NCI-H226 (cell line): ENCODE data around the gene PRR29.
A peak's percentile ranks its signal among the peaks of the same experiment; 100 is the strongest.

Experiments
- DNase-seq: peaks from one replicate; pipeline ENCODE4 v3.0.0-alpha.2; 2015

The PRR29 gene

DNA sequence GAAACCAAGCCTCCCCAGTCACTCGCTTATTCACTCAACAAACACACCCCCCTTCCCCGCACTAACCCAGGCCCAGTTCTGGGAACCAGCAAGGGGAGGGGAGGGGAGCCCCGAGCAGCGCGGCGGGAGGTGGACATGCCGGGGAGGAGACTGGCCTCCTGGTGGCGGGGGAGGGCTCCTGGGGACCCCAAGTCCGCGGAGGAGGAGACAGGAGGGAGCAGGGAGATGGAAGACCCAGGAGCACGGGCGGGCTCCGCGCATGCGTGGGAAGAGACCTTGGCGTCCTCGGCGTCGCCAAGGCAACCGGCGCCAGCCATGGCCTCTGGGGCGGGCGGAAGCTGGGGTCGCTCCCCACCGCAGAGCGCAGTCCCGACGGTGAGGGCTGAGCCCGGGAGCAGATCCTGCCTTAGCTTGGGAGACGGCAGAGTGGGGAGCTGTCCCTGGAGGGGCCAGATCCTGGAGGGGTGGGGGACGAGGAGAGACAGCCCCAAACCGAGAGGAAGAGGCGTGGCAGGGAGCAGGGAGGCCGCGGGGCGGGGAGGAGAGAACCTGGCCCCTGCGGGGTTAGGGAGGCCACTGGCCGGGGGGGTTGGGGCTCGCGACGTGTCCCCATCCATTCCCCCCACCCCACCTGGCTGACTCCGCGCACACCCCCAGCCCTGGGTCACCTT lies at the start of gene PRR29:
TSS of gene PRR29 (plus strand) at position 302 of the 671 bp plus-strand sequence. CDS start at position 316, 14 bp downstream.
- peak; percentile 35 for DNase-seq

DNA sequence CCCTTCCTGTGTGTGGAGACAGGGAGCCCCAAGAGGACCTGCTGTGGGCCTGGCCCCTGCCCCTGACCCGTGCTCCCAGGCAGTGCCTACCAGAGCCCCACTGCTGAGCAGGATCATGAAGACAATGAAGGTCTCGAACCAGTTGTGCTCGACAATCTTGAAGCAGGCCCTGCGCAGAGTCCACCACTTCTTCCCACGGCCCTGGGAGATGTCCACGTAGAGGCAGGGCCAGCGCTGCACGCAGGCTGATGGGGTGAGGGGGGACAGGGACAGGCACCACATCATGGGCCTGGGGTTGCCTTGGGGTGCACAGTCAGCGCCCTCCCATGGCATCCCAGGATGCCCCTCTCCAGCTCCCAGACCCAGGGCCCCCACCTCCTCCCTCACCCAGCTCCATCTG lies 49.6 kb upstream of the PRR29 start:
- DNase-seq: no peak

DNA sequence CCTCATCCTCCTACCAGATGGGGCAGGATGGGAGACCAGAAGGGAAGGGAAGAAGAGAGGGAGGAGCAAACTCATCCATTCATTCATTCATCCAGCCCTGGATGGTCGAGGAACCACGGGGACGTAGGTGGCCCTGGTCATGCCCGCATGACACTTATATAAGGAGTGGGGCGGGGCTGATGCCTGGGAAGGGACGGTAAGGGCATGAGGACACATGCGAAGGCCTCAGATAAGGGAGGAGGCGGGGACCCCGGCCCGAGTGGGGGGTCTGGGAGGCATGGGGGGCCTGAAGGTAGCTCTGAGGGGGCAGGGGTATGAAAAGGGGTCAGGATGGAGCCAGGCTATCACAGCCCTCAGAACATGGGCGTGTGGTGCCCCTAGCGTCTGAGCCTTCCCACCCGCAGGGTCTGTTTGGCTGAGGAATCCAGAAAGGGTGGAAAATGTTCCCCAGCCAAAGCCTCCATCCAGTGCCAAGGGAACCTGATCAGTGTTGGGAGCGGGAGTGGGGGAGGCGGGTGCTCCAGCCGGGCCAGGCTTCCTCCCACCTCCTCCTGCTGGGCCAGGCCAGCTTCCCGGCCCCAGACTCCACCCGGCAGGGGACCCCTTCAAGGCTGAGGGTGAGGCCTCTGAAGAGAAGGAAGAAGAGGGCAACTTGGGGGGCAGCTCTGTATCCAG lies 48.4 kb upstream of the PRR29 start:
- no peak for DNase-seq

GRCh38 chr17:63950940-63951907 lies 46.9 kb upstream of the PRR29 start:
- no peak for DNase-seq

GRCh38 chr17:63954402-63955063 lies 43.6 kb upstream of the PRR29 start:
- DNase-seq: no peak

GRCh38 chr17:63955232-63955631 lies 42.9 kb upstream of the PRR29 start:
- no peak for DNase-seq

DNA sequence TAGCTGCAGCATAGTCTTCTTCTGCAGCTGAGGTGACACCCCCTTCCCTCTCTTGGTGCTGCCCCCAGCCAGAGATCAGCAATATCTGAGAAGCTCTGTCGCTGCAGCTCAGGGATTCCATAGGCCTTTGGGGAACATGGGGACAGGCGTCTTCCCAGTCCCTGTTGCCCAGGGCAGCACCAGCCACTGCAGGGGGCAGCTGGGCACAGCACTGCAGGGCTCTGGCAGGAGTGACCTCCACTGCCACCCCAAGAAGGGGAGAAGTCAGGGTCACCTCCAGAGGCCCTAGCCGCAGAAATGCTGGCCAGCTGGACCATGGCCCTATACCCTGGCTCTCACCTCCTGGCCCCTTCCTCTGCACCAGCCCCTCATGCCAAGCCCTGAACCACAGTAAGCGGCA lies 42.4 kb upstream of the PRR29 start:
- DNase-seq: no peak

GRCh38 chr17:63956296-63956920 lies 41.7 kb upstream of the PRR29 start:
- DNase-seq: no peak

DNA sequence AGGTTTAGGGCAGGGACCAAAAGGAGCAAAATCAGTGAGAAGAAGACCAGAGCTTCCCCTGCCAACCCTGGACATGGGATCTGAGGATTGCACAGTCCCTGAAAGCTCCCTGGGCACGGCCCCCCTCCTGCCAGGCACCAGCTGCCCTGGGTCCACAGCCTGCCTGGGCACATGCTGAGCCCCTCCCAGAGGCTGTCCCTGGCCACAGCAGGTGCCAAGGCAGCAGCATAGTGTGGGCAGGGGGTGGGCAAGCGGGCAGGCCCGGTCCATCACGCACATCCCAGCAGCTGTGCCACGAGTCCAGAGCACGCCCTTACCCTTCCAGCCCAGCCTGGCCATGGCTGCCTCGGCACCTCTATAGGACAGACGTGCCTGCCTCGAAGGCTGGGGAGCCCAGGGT lies 38.1 kb upstream of the PRR29 start:
- no peak for DNase-seq

GRCh38 chr17:63960430-63960829 lies 37.7 kb upstream of the PRR29 start:
- DNase-seq: no peak

DNA sequence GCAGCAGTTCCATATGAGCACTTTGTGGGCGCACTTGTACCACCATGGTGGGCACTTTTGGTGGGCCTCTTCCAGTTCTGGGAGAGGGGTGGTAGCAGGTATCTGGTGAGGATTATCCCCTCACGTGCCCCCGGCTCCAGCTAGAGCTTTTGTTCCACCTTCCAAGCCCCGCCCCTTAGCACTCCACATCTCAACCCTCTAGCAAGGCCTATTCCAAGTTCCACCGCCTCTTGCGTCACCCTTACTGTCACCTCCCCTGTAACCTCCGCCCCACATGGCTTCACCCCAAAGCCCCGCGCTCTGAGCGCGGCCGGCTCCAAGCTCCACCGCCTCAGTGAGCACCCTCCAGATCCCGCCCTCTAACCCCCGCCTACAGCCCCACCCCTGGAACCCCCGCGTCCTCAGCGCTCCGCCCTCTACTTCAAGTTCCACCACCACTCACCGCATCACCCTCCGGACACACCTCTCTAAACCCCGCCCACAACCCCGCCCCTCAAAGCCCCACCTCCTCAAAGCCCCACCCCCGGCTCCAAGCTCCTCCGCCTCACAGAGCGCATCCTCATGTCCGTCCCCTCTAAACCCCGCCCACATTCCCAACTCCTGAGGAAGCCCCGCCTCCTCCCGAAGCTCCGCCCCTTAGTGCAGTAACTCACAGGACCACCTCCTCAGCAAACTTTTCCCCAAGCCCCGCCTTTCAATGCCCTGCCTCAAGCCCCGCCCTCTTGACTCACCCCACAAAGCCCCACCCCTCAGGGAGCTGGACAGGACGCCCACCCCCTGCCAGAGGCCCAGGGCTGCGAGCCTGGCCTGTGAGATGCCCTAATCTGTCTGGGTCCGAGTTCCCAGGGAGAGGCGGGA lies 36.6 kb upstream of the PRR29 start:
- peak; percentile 85 for DNase-seq

DNA sequence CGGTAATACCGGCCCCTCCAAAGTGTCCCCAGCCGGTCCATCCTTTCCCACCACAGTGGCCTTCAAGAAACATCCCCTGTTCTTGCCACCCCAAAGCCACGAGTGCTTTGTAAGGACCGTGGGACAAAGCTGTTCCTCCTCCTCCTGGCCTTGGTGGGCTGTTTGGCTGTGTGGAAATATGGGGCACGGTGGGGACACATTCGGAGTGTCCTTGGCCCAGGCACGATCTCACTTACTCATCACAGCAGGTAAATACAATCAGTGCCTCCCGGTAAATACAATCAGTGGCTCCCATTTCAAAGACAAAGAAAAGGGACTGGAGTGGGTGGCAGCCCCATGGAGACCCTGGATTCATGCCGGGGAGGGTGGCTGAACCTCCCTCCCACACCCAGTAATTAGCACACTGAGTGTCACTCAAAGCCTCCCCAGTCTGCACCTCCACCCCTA lies 35.8 kb upstream of the PRR29 start:
- no peak for DNase-seq

- DNase-seq: no peak
Observed at GRCh38 chr17:63963123-63963522, 35.0 kb upstream of the PRR29 start.

DNA sequence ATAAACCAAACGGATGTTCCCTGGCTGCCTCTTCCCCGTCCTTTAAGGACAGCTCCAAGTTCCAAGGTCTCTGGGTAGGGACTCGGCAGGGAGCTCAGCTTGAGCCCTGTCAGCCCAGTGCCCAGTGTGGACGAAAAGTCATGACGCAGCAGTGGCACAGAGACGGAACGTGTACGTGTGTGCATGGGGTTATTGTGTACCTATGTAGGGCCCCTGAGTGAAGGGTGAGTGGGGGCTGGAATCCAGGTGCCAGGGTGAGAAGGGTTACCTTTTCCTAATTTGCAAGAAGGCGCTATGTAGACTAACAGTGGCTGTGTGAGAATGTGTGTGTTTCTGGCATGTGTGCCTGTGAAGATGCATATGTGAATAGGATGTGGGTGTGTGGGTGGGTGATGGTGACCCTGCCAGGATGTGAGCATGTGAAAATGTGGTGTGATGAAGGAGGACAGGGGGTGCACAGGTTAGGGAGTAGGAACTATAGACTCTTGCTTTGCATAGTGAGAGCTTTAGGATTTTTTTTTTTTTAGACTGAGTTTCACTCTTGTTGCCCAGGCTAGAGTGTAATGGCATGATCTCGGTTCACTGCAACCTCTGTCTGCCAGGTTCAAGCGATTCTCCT lies 31.4 kb upstream of the PRR29 start:
- DNase-seq: no peak

DNA sequence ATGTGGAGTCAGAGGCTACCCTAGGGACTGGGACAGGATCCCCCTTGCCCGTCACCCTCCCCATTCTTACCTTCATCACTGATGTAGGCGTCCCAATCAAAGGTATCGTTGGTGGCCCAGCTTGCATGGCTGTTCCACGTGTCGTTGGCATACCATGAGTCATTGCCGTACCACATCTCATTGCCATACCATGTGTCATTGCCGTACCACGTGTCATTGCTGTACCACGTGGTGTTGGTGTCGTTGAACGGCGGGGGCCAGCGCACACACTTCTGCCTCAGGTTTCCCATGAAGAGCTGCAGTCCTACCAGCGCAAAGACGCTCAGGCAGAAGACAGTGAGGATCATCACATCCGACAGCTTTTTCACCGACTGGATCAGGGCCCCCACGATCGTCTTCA lies 30.2 kb upstream of the PRR29 start:
- DNase-seq: no peak

GRCh38 chr17:63969278-63969677 lies 28.9 kb upstream of the PRR29 start:
- no peak for DNase-seq

DNA sequence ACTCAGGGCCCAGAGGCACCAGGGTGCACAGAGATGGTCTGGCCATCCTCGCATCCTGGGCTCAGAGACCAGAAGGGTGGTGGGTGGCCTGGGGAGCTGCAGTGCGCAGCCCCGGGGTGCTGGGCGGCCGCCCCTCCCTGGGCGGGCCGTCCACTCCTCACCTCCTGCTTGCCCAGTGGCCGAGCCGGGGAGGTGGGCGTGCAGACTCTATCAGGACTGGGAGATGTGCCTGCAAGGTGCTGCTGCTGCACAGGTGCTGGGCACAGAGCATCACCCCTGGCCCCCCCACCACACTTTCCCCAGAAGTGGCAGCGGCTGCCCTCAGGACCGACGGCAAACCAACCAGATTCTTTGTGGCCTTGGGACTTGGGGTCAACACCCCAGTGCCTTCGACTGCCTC lies 25.4 kb upstream of the PRR29 start, which contains the start of gene SCN4A:
TSS of gene SCN4A (minus strand) at position 123 of the 400 bp plus-strand sequence. CDS start at position 46, 77 bp downstream.
- no peak for DNase-seq

DNA sequence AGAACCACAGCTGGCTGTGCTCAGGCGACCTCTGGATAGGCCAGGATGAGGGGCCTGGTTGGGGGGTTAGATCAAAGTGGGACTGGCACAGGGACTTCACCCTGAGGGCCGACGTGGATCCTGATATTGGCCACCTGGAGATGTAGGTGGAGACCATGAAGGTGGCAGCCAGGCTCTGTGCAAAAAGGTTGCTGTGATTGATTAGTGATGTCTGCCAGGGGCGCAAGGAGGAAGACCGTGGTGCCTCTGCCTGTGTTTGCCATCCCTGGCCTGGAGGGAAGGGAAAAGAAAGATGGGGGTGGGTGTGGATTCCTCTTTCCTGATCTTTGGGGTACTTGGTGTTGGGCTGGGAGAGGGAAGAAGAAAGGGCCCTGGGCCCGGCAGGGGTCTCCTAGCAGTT lies 24.9 kb upstream of the PRR29 start:
- DNase-seq: no peak

GRCh38 chr17:63973930-63974593 lies 24.1 kb upstream of the PRR29 start:
- peak; percentile 30 for DNase-seq

GRCh38 chr17:63974594-63975192 lies 23.5 kb upstream of the PRR29 start:
- peak; percentile 14 for DNase-seq
